Neural crest cell (in vitro differentiated cells): ENCODE data around the gene ATF1. TPM values are rescaled to one million over a fixed set of nuclear protein-coding genes. Genes with fewer than 3 reads are reported as not detected.
"Not testable (repeated sequence)": the region's sequence is repeated elsewhere in the genome, so short reads cannot be mapped to it uniquely, and the experiment has no call there.

ENCODE experiments used
- DNase-seq: peaks from one replicate; pipeline ENCODE4 v3.0.0; 2021; ENCODE audit warnings: low read depth, mixed read lengths, low spot score
- H3K27ac Mint-ChIP-seq: one replicate; pipeline ENCODE4 v1.8.0; 2021; ENCODE audit warnings: mild to moderate bottlenecking, mixed read lengths; ENCODE audit not compliant: unreplicated experiment
- H3K27me3 Mint-ChIP-seq: 2 replicates; pipeline ENCODE4 v1.8.0; 2021; ENCODE audit warnings: low read depth, mild to moderate bottlenecking, mixed read lengths
- H3K36me3 Mint-ChIP-seq: 2 replicates; pipeline ENCODE4 v1.8.0; 2021; ENCODE audit warnings: low read depth, mild to moderate bottlenecking, mixed read lengths
- H3K4me1 Mint-ChIP-seq: 2 replicates; pipeline ENCODE4 v1.8.0; 2021; ENCODE audit warnings: mixed read lengths
- H3K4me3 Mint-ChIP-seq: one replicate; pipeline ENCODE4 v1.8.0; 2021; ENCODE audit warnings: mild to moderate bottlenecking, mixed read lengths
- H3K9me3 Mint-ChIP-seq: 2 replicates; pipeline ENCODE4 v1.8.0; 2021; ENCODE audit warnings: mixed read lengths
- CTCF ChIP-seq: fragments of 200-600 bp; sonication (generic); conservative IDR thresholded peaks from 2 replicates; pipeline ENCODE4 v1.5.0; 2021; ENCODE audit warnings: antibody characterized with exemption, mild to moderate bottlenecking
- total RNA-seq: library from RNA; stranded (reverse); gene quantifications from 2 replicates; pipeline ENCODE4 v1.2.1, GENCODE V29; 2021

ATF1 gene
- total RNA-seq, 1 donor from 2014 or later = 31.7 TPM

- H3K27ac Mint-ChIP-seq = peak overlapping the region; percentile 52
- no peak for TF ChIP-seq CTCF
- H3K36me3 Mint-ChIP-seq = peaks cover 3% of the 10 kb centered on the region
- no peaks in the 10 kb centered on the region for H3K4me1 Mint-ChIP-seq
- H3K9me3 Mint-ChIP-seq = peaks cover 15% of the 10 kb centered on the region
- H3K27me3 Mint-ChIP-seq = no peaks in the 10 kb centered on the region
- no peak overlapping the region for H3K4me3 Mint-ChIP-seq
- no peak for DNase-seq
These were observed 78.0 kb downstream of the ATF1 start for GRCh38 chr12:50841716-50842531.

GRCh38 chr12:50842637-50843493 is 79.0 kb downstream of the ATF1 start, which contains the start of gene TMPRSS12:
Gene TMPRSS12, plus strand, starts transcription at chr12:50842926. Its CDS starts 39 bp downstream, at chr12:50842965.
- no peak for TF ChIP-seq CTCF
- Mint-ChIP-seq H3K4me3 (no peak within 1 kb of the TSS), H3K4me1 (no peaks in the 10 kb centered on the region), H3K27ac (peak within 1 kb of the TSS; percentile 52), H3K9me3 (peaks cover 15% of the 10 kb centered on the region), H3K27me3 (no peaks in the 10 kb centered on the region), H3K36me3 (peaks cover 3% of the 10 kb centered on the region)
- DNase-seq = no peak

- Mint-ChIP-seq H3K9me3 (peaks cover 15% of the 10 kb centered on the region), H3K4me1 (no peaks in the 10 kb centered on the region)
- no peak for TF ChIP-seq CTCF
These were observed 81.2 kb downstream of the ATF1 start for GRCh38 chr12:50845021-50845647.

GRCh38 chr12:50848963-50849362 is 85.1 kb downstream of the ATF1 start:
- Mint-ChIP-seq H3K27ac (no peak overlapping the region), H3K27me3 (peaks cover 5% of the 10 kb centered on the region), H3K4me1 (no peaks in the 10 kb centered on the region), H3K36me3 (no peaks in the 10 kb centered on the region), H3K4me3 (no peak overlapping the region), H3K9me3 (peaks cover 4% of the 10 kb centered on the region)
- no peak for TF ChIP-seq CTCF
- DNase-seq = no peak

More at GRCh38 chr12:50845021-50845647, 81.2 kb downstream of the ATF1 start:
- no peaks in the 10 kb centered on the region for H3K27me3 Mint-ChIP-seq
- no peak overlapping the region for H3K4me3 Mint-ChIP-seq
- H3K27ac Mint-ChIP-seq = no peak overlapping the region
- H3K36me3 Mint-ChIP-seq = peaks cover 3% of the 10 kb centered on the region
- DNase-seq = no peak

- H3K36me3 Mint-ChIP-seq, H3K27ac Mint-ChIP-seq, DNase-seq, H3K4me3 Mint-ChIP-seq, H3K27me3 Mint-ChIP-seq, H3K4me1 Mint-ChIP-seq: not testable (repeated sequence)
- peaks cover 17% of the 10 kb centered on the region for H3K9me3 Mint-ChIP-seq
These were observed 91.3 kb downstream of the ATF1 start for GRCh38 chr12:50855218-50855617.

GRCh38 chr12:50855679-50856078 is 91.8 kb downstream of the ATF1 start:
- H3K36me3 Mint-ChIP-seq, H3K27me3 Mint-ChIP-seq, H3K4me1 Mint-ChIP-seq, H3K4me3 Mint-ChIP-seq, H3K27ac Mint-ChIP-seq, DNase-seq: not testable (repeated sequence)
- H3K9me3 Mint-ChIP-seq = peaks cover 17% of the 10 kb centered on the region
